Measurements from ENCODE around the gene LDLR.
"Not testable (repeated sequence)": the region's sequence is repeated elsewhere in the genome, so short reads cannot be mapped to it uniquely, and the experiment has no call there.

LDLR gene

GRCh38 chr19:11142528-11143171 lies 53.4 kb downstream of the LDLR start:
- no peak for DNase-seq

- no peak for DNase-seq
Observed at GRCh38 chr19:11145536-11145924, 56.3 kb downstream of the LDLR start.

- no peak for DNase-seq
Observed at GRCh38 chr19:11148001-11148400, 58.7 kb downstream of the LDLR start.

- no peak for DNase-seq
Observed at GRCh38 chr19:11151181-11151580, 61.9 kb downstream of the LDLR start.

- no peak for DNase-seq
Observed at GRCh38 chr19:11152318-11153062, 63.2 kb downstream of the LDLR start.

GRCh38 chr19:11154683-11155047 lies 65.4 kb downstream of the LDLR start:
- no peak for DNase-seq

- peak; percentile 71 for DNase-seq
Observed at GRCh38 chr19:11155373-11156120, 66.3 kb downstream of the LDLR start, which contains the start of gene SPC24. TSS of gene SPC24 (minus strand) at chr19:11155782. CDS start at chr19:11155776, 6 bp downstream.

GRCh38 chr19:11159598-11160439 lies 70.6 kb downstream of the LDLR start:
- no peak for DNase-seq

- DNase-seq, result not testable (repeated sequence)
Observed at GRCh38 chr19:11160440-11160768, 71.1 kb downstream of the LDLR start.

- DNase-seq, result no peak
Observed at GRCh38 chr19:11164296-11164695, 75.0 kb downstream of the LDLR start.

GRCh38 chr19:11164879-11165406 lies 75.7 kb downstream of the LDLR start:
- DNase-seq, result no peak

- no peak for DNase-seq
Observed at GRCh38 chr19:11165486-11166030, 76.3 kb downstream of the LDLR start.

- DNase-seq, result no peak
Observed at GRCh38 chr19:11166281-11167142, 77.2 kb downstream of the LDLR start.

GRCh38 chr19:11168568-11168967 lies 79.3 kb downstream of the LDLR start:
- no peak for DNase-seq

GRCh38 chr19:11169896-11170678 lies 80.8 kb downstream of the LDLR start:
- no peak for DNase-seq

- no peak for DNase-seq
Observed at GRCh38 chr19:11171144-11171543, 81.9 kb downstream of the LDLR start.

- no peak for DNase-seq
Observed at GRCh38 chr19:11172576-11172975, 83.3 kb downstream of the LDLR start.

GRCh38 chr19:11173516-11174155 lies 84.4 kb downstream of the LDLR start:
- no peak for DNase-seq

- DNase-seq, result no peak
Observed at GRCh38 chr19:11174336-11174735, 85.1 kb downstream of the LDLR start.

GRCh38 chr19:11175920-11176319 lies 86.7 kb downstream of the LDLR start:
- DNase-seq, result no peak

Data from T-helper 9 cell (primary cell).